ENCODE results near the gene TSC22D2.

- TF ChIP-seq, protein P1, sequence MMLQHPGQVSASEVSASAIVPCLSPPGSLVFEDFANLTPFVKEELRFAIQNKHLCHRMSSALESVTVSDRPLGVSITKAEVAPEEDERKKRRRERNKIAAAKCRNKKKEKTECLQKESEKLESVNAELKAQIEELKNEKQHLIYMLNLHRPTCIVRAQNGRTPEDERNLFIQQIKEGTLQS (IDR thresholded peaks at IDR 0.05), result no peak
- TF ChIP-seq, protein P2, sequence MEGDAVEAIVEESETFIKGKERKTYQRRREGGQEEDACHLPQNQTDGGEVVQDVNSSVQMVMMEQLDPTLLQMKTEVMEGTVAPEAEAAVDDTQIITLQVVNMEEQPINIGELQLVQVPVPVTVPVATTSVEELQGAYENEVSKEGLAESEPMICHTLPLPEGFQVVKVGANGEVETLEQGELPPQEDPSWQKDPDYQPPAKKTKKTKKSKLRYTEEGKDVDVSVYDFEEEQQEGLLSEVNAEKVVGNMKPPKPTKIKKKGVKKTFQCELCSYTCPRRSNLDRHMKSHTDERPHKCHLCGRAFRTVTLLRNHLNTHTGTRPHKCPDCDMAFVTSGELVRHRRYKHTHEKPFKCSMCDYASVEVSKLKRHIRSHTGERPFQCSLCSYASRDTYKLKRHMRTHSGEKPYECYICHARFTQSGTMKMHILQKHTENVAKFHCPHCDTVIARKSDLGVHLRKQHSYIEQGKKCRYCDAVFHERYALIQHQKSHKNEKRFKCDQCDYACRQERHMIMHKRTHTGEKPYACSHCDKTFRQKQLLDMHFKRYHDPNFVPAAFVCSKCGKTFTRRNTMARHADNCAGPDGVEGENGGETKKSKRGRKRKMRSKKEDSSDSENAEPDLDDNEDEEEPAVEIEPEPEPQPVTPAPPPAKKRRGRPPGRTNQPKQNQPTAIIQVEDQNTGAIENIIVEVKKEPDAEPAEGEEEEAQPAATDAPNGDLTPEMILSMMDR (IDR thresholded peaks at IDR 0.05 in 2 of 3, conservative IDR thresholded peaks at IDR 0.05 in 1 of 3; ENCODE audit: borderline replicate concordance in 1 of 3, insufficient read depth in 1 of 3, low read depth in 2 of 3, low read length in 2 of 3), result no peak
- no peak for TF ChIP-seq SP1 (IDR thresholded peaks at IDR 0.05; ENCODE audit: low read depth)
- TF ChIP-seq REST (IDR thresholded peaks at IDR 0.05; ENCODE audit: low read depth), result no peak
- TF ChIP-seq EGR1 (IDR thresholded peaks at IDR 0.05; ENCODE audit: low read depth), result no peak
- TF ChIP-seq POLR2AphosphoS5 (IDR thresholded peaks at IDR 0.05; ENCODE audit: low read depth, low read length), result no peak
- TF ChIP-seq, protein P3, sequence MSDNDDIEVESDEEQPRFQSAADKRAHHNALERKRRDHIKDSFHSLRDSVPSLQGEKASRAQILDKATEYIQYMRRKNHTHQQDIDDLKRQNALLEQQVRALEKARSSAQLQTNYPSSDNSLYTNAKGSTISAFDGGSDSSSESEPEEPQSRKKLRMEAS (IDR thresholded peaks at IDR 0.05), result no peak
- TF ChIP-seq YY1 (IDR thresholded peaks at IDR 0.05; ENCODE audit: extremely low read depth, insufficient replicate concordance, low read depth, low read length), result no peak
- TF ChIP-seq ZBTB33 (IDR thresholded peaks at IDR 0.05; ENCODE audit: extremely low read depth, insufficient replicate concordance, low read length), result no peak
- TF ChIP-seq EZH2phosphoT487 (IDR thresholded peaks at IDR 0.05; ENCODE audit: borderline replicate concordance), result no peak
- TF ChIP-seq RAD21 (IDR thresholded peaks at IDR 0.05; ENCODE audit: low read depth), result no peak
- no peak for TF ChIP-seq ZNF274 (IDR thresholded peaks at IDR 0.05; ENCODE audit: low read depth, low read length)
Observed at GRCh38 chr3:150443331-150443741, 35.2 kb downstream of the TSC22D2 start.

All from HCT116 (cell line).